ENCODE measurements around the gene BRIP1. TPM values are rescaled to one million over a fixed set of nuclear protein-coding genes. Genes with fewer than 3 reads are reported as not detected.

BRIP1 gene
- total RNA-seq, 1 donor from 2014 or later = 4.3 TPM

GRCh38 chr17:61770043-61770442, 93.3 kb downstream of the BRIP1 start:
- H3K4me1 Mint-ChIP-seq (ENCODE audit: low read depth) = peaks cover 16% of the 10 kb centered on the region
- peaks cover 12% of the 10 kb centered on the region for H3K36me3 Mint-ChIP-seq (ENCODE audit: low read depth)
- peaks cover 11% of the 10 kb centered on the region for H3K9me3 Mint-ChIP-seq (ENCODE audit: low read depth)
- H3K27ac Mint-ChIP-seq (ENCODE audit: unreplicated experiment) = no peak overlapping the region
- no peaks in the 10 kb centered on the region for H3K27me3 Mint-ChIP-seq (ENCODE audit: low read depth)
- no peak overlapping the region for H3K4me3 Mint-ChIP-seq (ENCODE audit: unreplicated experiment)
- no peak for TF ChIP-seq CTCF (IDR thresholded peaks at IDR 0.05)
- no peak for DNase-seq (ENCODE audit: low spot score)

GRCh38 chr17:61768405-61768804, 94.9 kb downstream of the BRIP1 start:
- Mint-ChIP-seq H3K9me3 (ENCODE audit: low read depth) (peaks cover 11% of the 10 kb centered on the region), H3K27me3 (ENCODE audit: low read depth) (no peaks in the 10 kb centered on the region), H3K4me3 (ENCODE audit: unreplicated experiment) (no peak overlapping the region), H3K27ac (ENCODE audit: unreplicated experiment) (no peak overlapping the region), H3K36me3 (ENCODE audit: low read depth) (peaks cover 11% of the 10 kb centered on the region), H3K4me1 (ENCODE audit: low read depth) (peaks cover 16% of the 10 kb centered on the region)
- no peak for TF ChIP-seq CTCF (IDR thresholded peaks at IDR 0.05)
- no peak for DNase-seq (ENCODE audit: low spot score)

- Mint-ChIP-seq H3K4me3 (ENCODE audit: unreplicated experiment) (no peak overlapping the region), H3K27me3 (ENCODE audit: low read depth) (no peaks in the 10 kb centered on the region), H3K4me1 (ENCODE audit: low read depth) (peaks cover 16% of the 10 kb centered on the region), H3K36me3 (ENCODE audit: low read depth) (peaks cover 11% of the 10 kb centered on the region), H3K27ac (ENCODE audit: unreplicated experiment) (peak overlapping the region; percentile 63), H3K9me3 (ENCODE audit: low read depth) (peaks cover 19% of the 10 kb centered on the region)
- no peak for TF ChIP-seq CTCF (IDR thresholded peaks at IDR 0.05)
- no peak for DNase-seq (ENCODE audit: low spot score)
These were observed 96.8 kb downstream of the BRIP1 start for GRCh38 chr17:61766520-61766919.

GRCh38 chr17:61764846-61765245, 98.5 kb downstream of the BRIP1 start:
- Mint-ChIP-seq H3K4me1 (ENCODE audit: low read depth) (peaks cover 16% of the 10 kb centered on the region), H3K27me3 (ENCODE audit: low read depth) (no peaks in the 10 kb centered on the region), H3K4me3 (ENCODE audit: unreplicated experiment) (no peak overlapping the region), H3K36me3 (ENCODE audit: low read depth) (peaks cover 5% of the 10 kb centered on the region), H3K27ac (ENCODE audit: unreplicated experiment) (no peak overlapping the region), H3K9me3 (ENCODE audit: low read depth) (peaks cover 15% of the 10 kb centered on the region)
- DNase-seq (ENCODE audit: low spot score) = no peak
- TF ChIP-seq CTCF (IDR thresholded peaks at IDR 0.05) = no peak

- H3K4me3 Mint-ChIP-seq (ENCODE audit: unreplicated experiment) = no peak overlapping the region
- no peak for DNase-seq (ENCODE audit: low spot score)
- TF ChIP-seq CTCF (IDR thresholded peaks at IDR 0.05) = no peak
- H3K27ac Mint-ChIP-seq (ENCODE audit: unreplicated experiment) = no peak overlapping the region
- H3K4me1 Mint-ChIP-seq (ENCODE audit: low read depth) = peaks cover 9% of the 10 kb centered on the region
- peaks cover 24% of the 10 kb centered on the region for H3K9me3 Mint-ChIP-seq (ENCODE audit: low read depth)
- peaks cover 6% of the 10 kb centered on the region for H3K36me3 Mint-ChIP-seq (ENCODE audit: low read depth)
- no peaks in the 10 kb centered on the region for H3K27me3 Mint-ChIP-seq (ENCODE audit: low read depth)
These were observed 101.5 kb downstream of the BRIP1 start for GRCh38 chr17:61761827-61762226.
